HG03095 (cell line): Measurements from ENCODE around the gene ALMS1.
"Not testable (repeated sequence)": the region's sequence is repeated elsewhere in the genome, so short reads cannot be mapped to it uniquely, and the experiment has no call there.

Experiments used
- ATAC-seq: cut with Tn5 transposase; IDR thresholded peaks from one replicate; pipeline ENCODE4 v1.9.1; 2021; ENCODE audit warnings: moderate library complexity; ENCODE audit not compliant: unreplicated experiment

Gene ALMS1

DNA sequence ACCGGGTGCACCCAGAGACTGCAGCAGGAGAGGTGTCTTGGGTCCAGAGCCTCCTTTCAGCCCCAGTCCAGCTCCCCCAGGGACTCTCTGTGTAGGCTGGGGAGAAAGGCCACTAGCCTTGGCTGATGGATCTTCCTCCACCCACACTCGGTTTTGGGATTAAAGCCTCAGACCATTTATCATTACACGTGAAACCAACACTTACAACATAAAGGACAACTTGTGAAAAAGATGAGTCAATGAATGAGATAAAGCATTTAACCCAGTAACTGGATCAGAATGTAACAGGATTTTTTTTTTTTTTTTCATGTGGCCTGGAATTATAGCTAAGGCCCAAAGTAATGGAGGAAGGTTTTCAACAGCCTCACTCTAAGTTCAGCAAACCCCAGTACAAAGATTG lies 224.5 kb downstream of the ALMS1 start:
- no peak for ATAC-seq

DNA sequence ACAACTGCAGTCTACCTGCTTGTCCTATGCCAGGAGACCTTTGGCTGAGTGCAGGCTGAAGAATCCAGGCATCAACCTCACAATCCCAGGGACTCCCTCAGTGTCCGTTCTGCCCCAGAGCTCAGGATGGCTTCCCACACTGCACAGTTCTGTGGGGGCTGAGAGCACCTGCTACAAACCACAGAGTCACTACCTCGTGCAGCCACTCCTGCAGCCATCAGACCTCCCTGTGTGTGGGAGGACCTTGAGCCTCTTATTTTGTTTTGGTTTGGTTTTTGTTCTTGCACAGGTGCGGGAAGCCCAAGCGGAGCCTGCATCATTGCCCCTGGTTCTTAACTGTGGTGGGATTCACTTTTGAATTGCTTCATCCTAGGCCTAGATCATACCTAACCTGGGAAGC lies 225.6 kb downstream of the ALMS1 start:
- ATAC-seq = peak; percentile 76

DNA sequence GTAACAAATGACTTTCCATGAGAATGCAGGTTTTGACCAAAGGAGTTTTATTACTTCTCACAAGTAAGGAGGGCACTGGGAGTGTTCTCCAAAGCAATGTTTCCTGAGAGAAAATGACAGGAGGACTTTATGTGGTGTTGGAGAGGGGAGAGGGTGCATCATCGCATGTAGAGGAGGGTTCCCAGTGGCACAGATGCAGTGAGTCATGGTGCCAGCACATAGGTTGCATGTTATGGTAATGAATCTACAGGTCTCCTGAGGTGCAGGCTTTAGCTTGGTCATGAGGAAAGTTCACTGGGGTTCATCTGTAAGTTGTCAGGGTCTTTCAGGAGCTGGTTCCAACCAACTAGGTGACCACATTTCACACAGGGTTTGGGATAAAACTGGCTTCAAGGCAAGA lies 226.2 kb downstream of the ALMS1 start:
- ATAC-seq = no peak

DNA sequence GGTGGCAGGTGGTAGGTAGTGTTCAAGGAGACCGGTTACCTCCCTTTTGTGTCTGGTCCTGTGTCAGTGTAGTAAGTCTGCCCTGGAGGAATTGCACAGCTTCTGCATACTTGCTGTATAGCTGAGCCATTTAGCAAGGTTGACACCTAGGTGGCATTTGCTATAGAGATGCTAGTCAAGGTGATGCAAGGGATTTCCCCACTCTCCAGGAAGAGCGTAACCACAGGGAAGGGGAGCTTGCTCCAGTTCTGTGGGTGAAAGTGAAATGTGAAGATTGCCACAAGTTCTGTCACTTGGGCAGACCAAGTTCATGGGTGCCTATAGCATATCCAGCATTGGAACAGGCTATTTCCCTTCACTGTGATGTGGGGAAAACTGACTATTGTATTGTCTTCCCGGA lies 228.5 kb downstream of the ALMS1 start:
- no peak for ATAC-seq

DNA sequence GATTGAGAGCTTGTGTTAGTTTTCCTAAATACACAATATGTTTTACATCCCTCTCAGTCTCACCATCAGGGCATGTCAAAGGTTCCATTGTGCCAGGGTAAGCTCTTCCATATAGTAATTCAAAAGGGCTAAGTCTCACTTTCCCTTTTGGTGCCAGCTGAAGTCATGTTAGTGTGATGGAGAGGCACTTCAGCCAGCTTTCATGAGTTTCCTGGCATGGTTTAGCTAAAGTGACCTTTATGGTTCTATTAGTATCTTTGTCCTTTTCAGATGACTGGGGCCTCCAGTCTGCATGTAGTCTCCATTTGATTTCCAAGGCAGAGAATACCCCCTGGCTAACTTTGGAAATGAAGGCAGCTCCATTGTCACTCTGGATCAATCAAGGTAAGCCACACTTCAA lies 229.4 kb downstream of the ALMS1 start:
- no peak for ATAC-seq

DNA sequence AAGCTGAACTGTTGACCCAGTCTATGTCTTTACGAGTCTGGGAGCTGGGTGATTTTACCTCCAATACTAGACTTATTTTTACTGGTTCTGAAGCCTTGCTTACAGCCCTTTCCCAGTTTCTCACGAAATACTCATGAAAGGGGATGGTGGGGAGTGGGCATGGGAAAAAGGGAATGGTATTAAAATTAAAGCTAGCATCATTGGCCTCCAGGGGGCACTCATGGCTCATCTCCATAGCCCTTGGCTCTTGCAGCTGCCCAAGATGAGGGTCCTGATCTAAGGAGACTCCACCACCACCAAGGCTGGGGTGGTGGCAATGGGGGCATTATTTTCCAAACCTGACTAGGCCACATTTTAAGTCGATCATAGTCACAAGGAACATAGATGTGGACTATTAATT lies 234.3 kb downstream of the ALMS1 start:
- not testable (repeated sequence) for ATAC-seq

DNA sequence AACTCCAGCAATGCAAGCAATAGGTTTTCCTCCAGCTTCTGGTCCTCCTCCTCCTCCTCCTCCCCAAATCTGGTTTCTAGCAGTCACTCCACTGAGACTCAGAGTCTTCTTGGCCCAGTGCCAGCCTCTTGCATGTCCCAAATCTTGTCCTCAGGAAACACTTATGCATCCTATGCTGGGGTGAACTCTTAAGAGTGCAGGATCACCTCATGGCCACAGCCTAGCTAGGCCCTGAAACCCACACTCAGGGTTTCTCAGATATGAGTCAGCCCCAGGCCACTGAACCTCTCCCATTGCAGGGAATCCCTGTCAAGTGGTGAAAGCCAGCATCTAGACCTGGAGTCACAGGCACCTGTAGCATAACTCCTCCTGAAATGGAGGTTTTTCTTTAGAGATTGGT lies 238.4 kb downstream of the ALMS1 start:
- ATAC-seq = not testable (repeated sequence)

DNA sequence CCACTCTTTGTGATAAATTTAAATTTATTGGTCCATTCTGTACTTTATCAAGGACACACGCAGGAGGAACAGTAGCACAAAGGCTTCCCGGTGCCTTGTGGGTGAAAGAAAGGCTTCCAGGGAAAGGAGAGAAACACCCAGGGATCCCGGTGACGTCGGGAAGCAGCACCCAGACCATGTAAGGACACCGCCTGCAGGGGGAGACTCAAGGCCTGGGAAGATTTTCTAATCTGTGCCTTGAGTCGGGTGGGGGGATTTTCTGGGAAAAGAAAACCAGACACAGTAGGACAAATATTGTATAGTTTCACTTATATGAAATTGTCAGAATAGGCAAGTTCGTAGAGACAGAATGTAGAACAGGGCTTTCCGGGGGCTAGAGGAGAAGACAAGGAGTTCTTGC lies 239.0 kb downstream of the ALMS1 start:
- ATAC-seq = not testable (repeated sequence)

DNA sequence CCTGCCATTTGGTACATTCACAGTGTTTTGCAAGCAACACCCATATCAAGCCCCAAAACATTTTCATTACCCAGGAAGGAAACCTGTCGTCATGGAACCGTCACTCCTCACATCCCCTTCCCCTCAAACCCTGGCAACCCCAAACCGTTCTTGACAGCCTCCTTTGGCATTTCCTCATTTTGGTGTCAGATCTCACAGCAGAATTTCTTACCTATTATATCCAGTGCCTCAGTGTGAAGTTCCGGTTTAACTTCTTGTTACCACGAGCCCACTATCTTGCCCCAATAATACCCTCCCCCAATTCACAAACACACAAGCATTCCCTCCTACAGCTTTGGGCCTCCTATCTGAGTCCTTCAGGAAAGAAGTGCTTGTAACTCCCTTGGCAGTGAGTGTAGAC lies 240.6 kb downstream of the ALMS1 start:
- not testable (repeated sequence) for ATAC-seq

DNA sequence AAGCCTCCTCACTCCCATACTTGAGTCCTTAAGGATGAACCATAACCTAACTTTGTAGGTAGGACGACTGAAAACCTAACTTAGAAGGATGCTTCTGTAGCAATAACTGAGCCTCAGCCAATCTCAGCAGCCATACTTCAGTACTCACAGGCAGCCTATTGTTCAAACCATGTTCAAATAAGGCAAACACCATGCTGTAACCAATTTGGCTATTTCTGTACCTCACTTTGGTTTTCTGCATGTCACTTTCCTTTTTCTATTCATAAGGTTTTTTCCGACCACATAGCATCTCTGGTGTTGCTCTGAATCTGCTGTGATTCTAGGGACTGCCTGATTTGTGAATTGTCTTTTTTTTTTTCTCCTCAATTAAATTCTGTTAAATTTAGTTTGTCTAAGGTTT lies 242.9 kb downstream of the ALMS1 start:
- peak; percentile 61 for ATAC-seq

DNA sequence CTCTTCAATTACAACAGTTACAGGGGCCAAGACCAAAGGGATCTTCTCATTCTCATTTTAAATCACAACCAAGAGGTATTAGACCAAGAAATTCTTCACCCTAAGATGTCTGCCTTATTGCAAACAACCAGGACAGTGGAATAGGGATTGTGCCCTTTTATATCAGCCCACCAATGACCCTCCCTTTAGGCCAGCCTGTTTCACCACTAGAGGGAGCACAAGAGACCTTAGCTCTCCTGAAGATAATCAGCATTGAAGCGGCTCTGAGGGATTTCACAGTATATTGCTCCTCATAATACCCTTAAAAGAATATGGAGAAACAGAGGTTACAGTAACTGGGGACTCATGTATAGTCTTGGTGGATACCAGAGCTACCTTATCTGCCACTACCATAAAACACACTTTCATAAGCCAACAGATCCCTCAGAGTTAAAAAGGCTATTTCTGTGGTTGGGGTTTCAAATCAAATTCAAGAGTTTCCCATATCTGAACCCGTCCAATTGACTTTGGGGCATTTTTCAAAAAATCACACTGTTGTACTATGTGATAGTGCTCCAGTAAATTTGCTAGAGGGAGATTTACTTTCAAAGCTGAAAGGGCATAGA lies 245.1 kb downstream of the ALMS1 start:
- not testable (repeated sequence) for ATAC-seq

DNA sequence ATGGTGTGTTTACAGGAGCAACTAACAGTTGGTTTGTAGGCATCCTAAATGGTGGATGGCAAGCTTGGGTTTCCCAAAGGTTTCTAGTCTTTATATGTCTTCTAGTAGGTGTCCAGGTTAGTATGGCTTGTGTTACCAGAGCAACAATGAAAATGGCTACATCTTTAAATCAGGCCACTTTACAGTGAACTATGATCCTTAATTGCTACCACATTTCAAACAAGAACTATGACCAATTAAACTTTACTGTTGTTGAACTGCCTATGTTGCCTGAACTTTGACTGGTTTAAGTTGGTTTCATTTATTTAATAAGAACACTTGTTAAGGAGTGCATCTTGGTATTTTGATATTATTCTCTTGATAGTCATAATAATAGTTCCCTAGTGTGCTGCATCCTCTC lies 251.3 kb downstream of the ALMS1 start:
- ATAC-seq = not testable (repeated sequence)

DNA sequence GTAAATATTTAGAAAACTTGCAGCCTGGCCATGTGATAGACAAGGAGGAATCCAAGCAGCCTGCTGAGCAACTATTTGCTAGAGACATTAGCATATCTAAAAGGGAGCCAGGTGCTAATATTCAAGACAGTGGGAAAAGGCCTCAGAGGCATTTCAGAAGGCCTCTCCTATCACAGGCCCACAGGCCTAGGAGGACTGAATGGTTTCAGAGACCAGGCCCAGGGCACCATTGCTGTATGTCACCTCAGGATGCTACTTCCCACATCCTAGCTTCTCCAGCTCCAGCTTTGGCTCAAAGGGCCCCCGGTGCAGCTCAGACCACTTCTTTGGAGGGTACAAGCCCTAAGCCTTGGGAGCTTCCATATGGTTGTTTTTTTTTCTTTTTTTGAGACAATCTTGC lies 252.8 kb downstream of the ALMS1 start:
- ATAC-seq = no peak

DNA sequence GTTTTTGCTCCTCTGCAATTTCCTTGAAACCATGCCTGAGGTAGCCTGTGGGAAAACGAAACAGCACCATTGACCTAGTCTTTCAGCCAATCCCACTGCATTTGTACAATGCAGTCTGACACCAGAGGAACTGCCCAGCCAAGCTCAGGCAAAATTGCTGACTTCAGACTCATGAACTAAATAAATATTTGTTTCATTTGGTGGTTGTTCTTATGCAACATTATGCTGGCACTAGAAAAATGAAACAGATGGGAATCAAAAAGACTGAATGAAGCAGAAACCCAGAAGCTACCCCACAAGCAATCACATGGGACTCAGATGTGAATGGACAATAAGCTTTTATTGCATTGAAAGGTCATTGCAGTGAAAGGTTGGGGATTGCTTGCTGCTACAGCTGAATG lies 254.9 kb downstream of the ALMS1 start:
- ATAC-seq = no peak

DNA sequence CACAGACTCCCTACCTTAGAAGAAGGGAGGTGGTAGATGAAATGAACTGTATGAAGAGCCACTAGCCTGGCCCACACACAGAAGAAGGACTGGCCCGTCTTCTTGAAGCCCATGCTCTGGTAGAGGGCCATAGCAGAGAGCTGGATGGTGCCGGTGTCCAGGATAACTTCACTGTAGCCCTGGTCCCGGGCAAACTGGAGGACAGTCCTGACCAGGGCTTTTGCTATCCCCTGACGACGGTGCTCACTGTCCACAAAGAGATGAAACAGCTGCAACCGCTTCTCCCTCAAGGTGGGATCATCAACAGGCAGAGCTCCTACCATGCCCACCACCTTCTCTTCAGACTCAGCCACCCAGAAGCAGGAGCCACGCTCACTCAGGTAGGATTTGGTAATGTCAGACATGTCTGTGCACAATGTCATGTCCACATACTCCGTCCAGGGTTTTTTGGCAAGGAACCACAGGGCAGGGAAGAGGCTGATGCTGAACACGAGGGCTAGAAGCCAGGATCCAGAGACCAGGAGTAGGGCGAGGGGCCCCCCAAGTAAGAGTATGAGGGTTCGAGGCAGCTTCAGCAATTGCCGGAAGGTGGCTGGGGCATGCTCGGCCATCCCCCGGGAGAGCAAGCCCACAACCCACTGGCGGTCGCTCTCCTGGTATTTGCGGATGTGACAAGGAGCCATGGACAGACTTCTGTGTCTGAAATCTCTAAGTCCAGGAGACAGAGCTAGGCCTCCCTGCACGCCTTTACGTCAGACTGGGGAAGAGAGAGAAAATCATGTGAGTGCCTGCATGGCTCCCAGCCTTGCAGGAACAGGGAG lies 255.5 kb downstream of the ALMS1 start:
- ATAC-seq = no peak

DNA sequence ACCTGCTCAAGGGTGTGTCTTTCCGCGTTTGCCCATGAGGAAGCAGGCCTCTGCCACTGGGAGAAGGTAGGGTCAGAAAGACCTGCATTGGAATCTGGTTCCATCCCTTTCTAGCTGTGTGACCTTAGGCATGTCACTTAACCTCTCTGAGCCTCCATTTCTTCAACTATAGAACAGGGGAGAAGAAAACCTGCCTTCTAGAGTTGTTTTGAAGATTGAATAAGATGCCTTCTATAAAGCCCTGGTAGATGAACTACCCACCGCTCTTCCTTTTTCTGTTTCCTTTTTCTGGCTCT lies 256.1 kb downstream of the ALMS1 start:
- no peak for ATAC-seq

DNA sequence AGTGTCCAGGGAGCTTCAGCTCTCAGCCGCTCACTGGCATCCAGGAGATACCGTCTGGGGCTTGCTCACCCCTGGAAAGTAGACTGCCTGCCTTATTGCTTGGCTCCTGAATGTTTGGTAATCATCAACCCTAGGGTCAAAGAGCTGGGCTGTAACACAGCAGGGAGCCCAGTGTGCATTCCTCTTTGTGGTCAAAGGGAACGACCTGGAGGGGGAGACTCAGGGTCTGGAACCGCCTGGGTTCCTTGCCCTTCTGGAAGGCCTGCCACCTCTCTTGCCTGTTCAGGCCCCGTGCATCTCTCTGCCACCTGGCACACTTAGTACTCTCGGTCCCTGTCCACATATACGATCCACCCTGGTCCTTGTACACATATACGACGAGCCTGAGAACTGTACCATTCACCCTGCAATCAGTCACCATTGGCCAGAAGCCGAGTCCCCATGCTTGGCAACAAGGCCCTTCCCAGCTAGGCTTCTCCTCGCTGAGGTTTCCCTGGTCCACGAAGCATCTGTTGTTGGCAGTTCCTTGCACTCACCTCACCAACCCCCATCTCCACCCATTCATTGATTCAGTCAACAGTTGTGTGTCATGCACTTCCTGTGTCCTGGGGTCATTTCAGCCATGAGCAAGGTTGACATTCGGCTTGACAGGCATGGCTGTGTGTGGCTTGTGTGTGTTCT lies 256.8 kb downstream of the ALMS1 start, which contains the start of gene NAT8:
NAT8 (minus strand) TSS at position 85 of the 681 bp plus-strand sequence. CDS start 794 bp downstream, outside the sequence.
- ATAC-seq = no peak

DNA sequence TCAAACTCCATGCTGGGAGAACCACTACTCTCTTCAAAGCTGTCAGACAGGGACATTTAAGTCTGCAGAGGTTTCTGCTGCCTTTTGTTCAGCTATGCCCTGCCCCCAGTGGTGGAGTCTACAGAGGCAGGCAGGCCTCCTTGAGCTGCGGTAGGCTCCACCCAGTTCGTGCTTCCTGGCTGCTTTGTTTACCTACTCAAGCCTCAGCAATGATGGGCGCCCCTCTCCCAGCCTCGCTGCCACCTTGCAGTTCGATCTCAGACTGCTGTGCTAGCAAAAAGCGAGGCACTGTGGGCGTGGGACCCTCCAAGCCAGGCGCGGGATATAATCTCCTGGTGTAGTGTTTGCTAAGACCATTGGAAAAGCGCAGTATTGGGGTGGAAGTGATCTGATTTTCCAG lies 262.1 kb downstream of the ALMS1 start:
- ATAC-seq = not testable (repeated sequence)

DNA sequence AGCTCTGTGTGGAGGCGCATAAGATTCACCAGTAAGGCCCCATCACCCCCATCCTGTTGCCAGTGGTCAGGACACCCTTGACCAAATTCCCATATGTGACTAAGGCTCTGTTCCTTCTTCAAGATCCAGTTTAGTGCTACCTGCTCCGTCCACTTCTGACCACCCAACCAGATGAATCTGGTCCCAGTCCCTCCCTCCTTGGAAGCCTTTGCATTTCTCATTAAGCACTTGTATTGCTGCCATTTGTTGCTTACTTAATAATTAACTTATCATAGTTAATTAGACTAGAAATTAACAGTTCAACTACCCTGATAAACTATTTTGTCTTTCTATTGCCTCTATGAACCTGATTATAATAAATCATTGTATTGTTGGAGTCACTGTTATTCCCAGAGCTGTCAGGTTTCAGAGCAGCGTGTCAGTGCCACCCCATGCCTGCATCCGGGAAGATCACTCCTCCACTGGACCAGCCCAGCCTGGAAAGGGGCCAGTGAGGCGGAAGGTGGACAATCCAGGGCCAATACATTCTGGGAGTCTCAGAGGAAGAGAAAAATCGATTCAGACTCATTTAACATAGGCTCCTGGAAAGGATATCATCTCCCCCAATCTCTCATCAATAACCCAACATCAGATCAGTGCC lies 266.1 kb downstream of the ALMS1 start:
- no peak for ATAC-seq

DNA sequence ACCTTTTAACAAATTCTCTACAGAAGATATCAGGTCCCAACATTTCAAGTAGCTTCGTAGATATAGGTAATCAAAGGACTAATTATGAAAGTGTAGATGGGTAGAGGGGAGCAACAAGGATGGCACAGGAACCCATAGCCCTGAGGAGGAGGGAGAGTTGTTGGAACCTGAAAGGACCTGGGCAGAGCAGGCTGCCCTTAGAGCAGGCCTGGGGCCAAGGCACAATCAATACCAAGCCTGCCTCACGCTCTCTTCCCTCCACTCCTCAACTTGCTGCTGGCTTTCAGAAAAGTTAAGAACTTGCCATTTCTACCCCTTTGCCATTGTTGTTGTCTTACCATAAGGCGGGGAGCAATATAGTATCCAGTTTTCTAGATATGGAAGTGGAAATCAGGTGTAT lies 266.7 kb downstream of the ALMS1 start:
- no peak for ATAC-seq

DNA sequence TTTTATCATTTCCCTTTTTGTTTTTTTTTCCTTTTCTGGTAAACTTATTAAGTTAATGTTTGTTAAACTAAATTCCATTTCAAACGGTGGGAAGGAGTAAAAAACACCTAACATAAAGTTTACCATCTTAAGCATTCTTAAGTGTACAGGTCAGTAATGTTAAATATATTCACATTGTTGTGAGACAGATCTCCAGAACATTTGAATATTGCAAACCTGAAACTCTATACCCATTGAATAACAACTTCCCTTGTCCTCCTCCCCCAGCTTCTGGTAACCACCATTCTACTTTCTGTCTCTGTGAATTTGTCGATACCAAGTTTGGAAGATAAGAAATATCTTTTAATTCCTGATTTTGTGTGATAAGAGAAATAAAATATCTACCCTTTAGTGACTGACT lies 268.5 kb downstream of the ALMS1 start:
- ATAC-seq = no peak
